Endodermal cell (in vitro differentiated cells): ENCODE results near the gene NPAS3. TPM values are rescaled to one million over a fixed set of nuclear protein-coding genes. Genes with fewer than 3 reads are reported as not detected.

Experiments
- DNase-seq: peaks from one replicate; pipeline ENCODE4 v3.0.0-alpha.2; 2017
- H3K27ac ChIP-seq: 2 replicates; pipeline ENCODE4 v1.5.1; 2013; ENCODE audit warnings: mild to moderate bottlenecking, low read depth, low read length, moderate library complexity
- H3K27me3 ChIP-seq: 2 replicates; pipeline ENCODE4 v1.6.1; 2013; ENCODE audit warnings: mild to moderate bottlenecking, low read length, moderate library complexity; ENCODE audit not compliant: insufficient read depth, control insufficient read depth, poor library complexity, severe bottlenecking
- H3K36me3 ChIP-seq: 2 replicates; pipeline ENCODE4 v1.7.0; 2013; ENCODE audit warnings: mild to moderate bottlenecking, low read length, moderate library complexity; ENCODE audit not compliant: control insufficient read depth, insufficient read depth
- H3K4me1 ChIP-seq: one replicate; pipeline ENCODE4 v1.7.0; 2013; ENCODE audit warnings: low read length; ENCODE audit not compliant: control insufficient read depth, insufficient read depth
- H3K4me3 ChIP-seq: 2 replicates; pipeline ENCODE4 v1.5.1; 2013; ENCODE audit warnings: mild to moderate bottlenecking, low read length, moderate library complexity
- H3K9ac ChIP-seq: 2 replicates; pipeline ENCODE4 v1.6.1; 2013; ENCODE audit warnings: mild to moderate bottlenecking, low read length, moderate library complexity; ENCODE audit not compliant: poor library complexity, severe bottlenecking; ENCODE audit errors: extremely low read depth
- H3K9me3 ChIP-seq: 2 replicates; pipeline ENCODE4 v1.6.1; 2013; ENCODE audit warnings: mild to moderate bottlenecking, low read length, moderate library complexity; ENCODE audit not compliant: control insufficient read depth
- H3K27ac Mint-ChIP-seq: 2 replicates; pipeline ENCODE4 v1.8.0; 2020; ENCODE audit warnings: mixed read lengths
- H3K27me3 Mint-ChIP-seq: 2 replicates; pipeline ENCODE4 v1.8.0; 2021; ENCODE audit warnings: mild to moderate bottlenecking, mixed read lengths; ENCODE audit not compliant: insufficient read depth
- H3K36me3 Mint-ChIP-seq: 2 replicates; pipeline ENCODE4 v1.8.0; 2020; ENCODE audit warnings: low read depth, mixed read lengths
- H3K4me1 Mint-ChIP-seq: 2 replicates; pipeline ENCODE4 v1.8.0; 2020; ENCODE audit warnings: mixed read lengths
- H3K4me3 Mint-ChIP-seq: 2 replicates; pipeline ENCODE4 v1.8.0; 2020; ENCODE audit warnings: mild to moderate bottlenecking, moderate library complexity, mixed read lengths
- H3K9me3 Mint-ChIP-seq: 2 replicates; pipeline ENCODE4 v1.8.0; 2020; ENCODE audit warnings: mild to moderate bottlenecking, mixed read lengths
- CTCF ChIP-seq: fragments of 200-600 bp; sonication (generic); conservative IDR thresholded peaks from 2 replicates; pipeline ENCODE4 v1.5.0; 2021; ENCODE audit warnings: antibody characterized with exemption, mild to moderate bottlenecking
- WGBS, 2 experiments: methylation state at CpG; one replicate each; pipeline versions ENCODE4 v1.1.5 to v1.1.7; 2013; ENCODE audit warnings: missing lambda C conversion rate in 2 of 2, mixed read lengths in 1 of 2; ENCODE audit not compliant: insufficient coverage in 1 of 2, insufficient read length in 1 of 2; 5-methylcytosine and 5-hydroxymethylcytosine counted together
- total RNA-seq, 2 donors: library from RNA; stranded (reverse); fragmentation: NEBNext Ultra II Directional in 1 of 2; extraction: Animal tissue kit (Norgen Biotek cat#: 25700) in 1 of 2; gene quantifications; 2 replicates in 1 of 2; 3 replicates in 1 of 2; pipeline ENCODE4 v1.2.1, GENCODE V29; 2021

Gene NPAS3
- total RNA-seq, 2 donors from 2014 or later: 1.4 to 1.6 TPM

- Histone ChIP-seq H3K36me3 (no peaks in the 10 kb centered on the region), H3K4me3 (no peak overlapping the region), H3K27ac (no peak overlapping the region), H3K9ac (no peak overlapping the region), H3K4me1 (no peaks in the 10 kb centered on the region), H3K9me3 (no peaks in the 10 kb centered on the region), H3K27me3 (no peaks in the 10 kb centered on the region)
- 92% methylated on average over 3 of the region's 3 CpGs; no CpG with 5 or more reads in 1 of the 2 experiments for WGBS, 2 experiments
- no peak for TF ChIP-seq CTCF
- H3K9me3 Mint-ChIP-seq: no peaks in the 10 kb centered on the region
- H3K27me3 Mint-ChIP-seq: no peaks in the 10 kb centered on the region
- peaks cover 26% of the 10 kb centered on the region for H3K4me1 Mint-ChIP-seq
- H3K36me3 Mint-ChIP-seq: no peaks in the 10 kb centered on the region
- H3K4me3 Mint-ChIP-seq: no peak overlapping the region
- no peak overlapping the region for H3K27ac Mint-ChIP-seq
- DNase-seq: no peak
These were observed 630.4 kb downstream of the NPAS3 start for GRCh38 chr14:33568935-33569579.

- no peak for TF ChIP-seq CTCF
- H3K4me1 ChIP-seq: no peaks in the 10 kb centered on the region
- Mint-ChIP-seq H3K4me3 (no peak overlapping the region), H3K27ac (no peak overlapping the region), H3K9me3 (no peaks in the 10 kb centered on the region), H3K27me3 (no peaks in the 10 kb centered on the region), H3K36me3 (no peaks in the 10 kb centered on the region), H3K4me1 (peaks cover 16% of the 10 kb centered on the region)
- no peaks in the 10 kb centered on the region for H3K9me3 ChIP-seq
- H3K4me3 ChIP-seq: no peak overlapping the region
- H3K9ac ChIP-seq: no peak overlapping the region
- no peaks in the 10 kb centered on the region for H3K36me3 ChIP-seq
- no peak for DNase-seq
- H3K27ac ChIP-seq: no peak overlapping the region
- no peaks in the 10 kb centered on the region for H3K27me3 ChIP-seq
- 89 to 93% methylated on average over 5 to 10 of the region's 10 CpGs for WGBS, 2 experiments
These were observed 631.4 kb downstream of the NPAS3 start for GRCh38 chr14:33569821-33570687.

GRCh38 chr14:33570694-33571310 lies 632.1 kb downstream of the NPAS3 start:
- Mint-ChIP-seq H3K27me3 (no peaks in the 10 kb centered on the region), H3K36me3 (no peaks in the 10 kb centered on the region), H3K4me1 (peaks cover 15% of the 10 kb centered on the region), H3K27ac (no peak overlapping the region), H3K4me3 (no peak overlapping the region), H3K9me3 (no peaks in the 10 kb centered on the region)
- DNase-seq: no peak
- no peaks in the 10 kb centered on the region for H3K27me3 ChIP-seq
- peak overlapping the region; percentile 19 for H3K27ac ChIP-seq
- no peaks in the 10 kb centered on the region for H3K9me3 ChIP-seq
- H3K9ac ChIP-seq: no peak overlapping the region
- H3K4me3 ChIP-seq: no peak overlapping the region
- no peaks in the 10 kb centered on the region for H3K4me1 ChIP-seq
- TF ChIP-seq CTCF: no peak
- H3K36me3 ChIP-seq: no peaks in the 10 kb centered on the region
- WGBS, 2 experiments: 85 to 88% methylated on average over 3 to 5 of the region's 5 CpGs
